Common myeloid progenitor, CD34-positive (primary cell): Measurements from ENCODE around the gene EVC.

ENCODE experiments used
- CTCF ChIA-PET: fragments of 350-600 bp; sonication (Branson Sonifier 250); formaldehyde crosslinking; loops from one replicate; lab custom pipeline; 2021; ENCODE audit warnings: antibody characterized with exemption; lab: Charles Lee
- POLR2A ChIA-PET: fragments of 350-600 bp; sonication (Branson Sonifier 250); formaldehyde crosslinking; loops from one replicate; lab custom pipeline; 2021; ENCODE audit warnings: antibody characterized with exemption; lab: Charles Lee
- DNase-seq, 3 donors: peaks; one replicate each; pipeline versions ENCODE4 v3.0.0 to v3.0.0-alpha.2; 2013
- H3K27ac ChIP-seq, 2 experiments: 1 replicate in 1 of 2; 2 replicates in 1 of 2; pipeline ENCODE4 v1.7.0; 2013; ENCODE audit warnings: inconsistent platforms in 2 of 2, low read length in 2 of 2, mild to moderate bottlenecking in 2 of 2, low read depth in 1 of 2, moderate library complexity in 1 of 2; ENCODE audit not compliant: severe bottlenecking in 2 of 2, insufficient read depth in 1 of 2, poor library complexity in 1 of 2
- H3K27me3 ChIP-seq, 5 experiments: replicated peaks in 2 of 5; 1 replicate in 3 of 5; 2 replicates in 2 of 5; pipeline versions ENCODE4 v1.6.1 to v1.7.0; 2013; ENCODE audit warnings: low read length in 4 of 5, mild to moderate bottlenecking in 2 of 5, moderate library complexity in 2 of 5, inconsistent platforms in 1 of 5; ENCODE audit not compliant: insufficient read depth in 5 of 5, control insufficient read depth in 4 of 5
- H3K36me3 ChIP-seq, 4 experiments: 1 replicate in 2 of 4; 2 replicates in 2 of 4; pipeline versions ENCODE4 v1.6.1 to v1.7.0; 2013; ENCODE audit warnings: low read length in 3 of 4, control low read depth in 1 of 4, mild to moderate bottlenecking in 1 of 4; ENCODE audit not compliant: control insufficient read depth in 4 of 4, insufficient read depth in 4 of 4
- H3K4me1 ChIP-seq, 4 experiments: 1 replicate in 3 of 4; 2 replicates in 1 of 4; pipeline versions ENCODE4 v1.6.1 to v1.7.1; 2013; ENCODE audit warnings: low read length in 3 of 4, mild to moderate bottlenecking in 3 of 4, control low read depth in 1 of 4, inconsistent platforms in 1 of 4, moderate library complexity in 1 of 4; ENCODE audit not compliant: control insufficient read depth in 4 of 4, insufficient read depth in 4 of 4; ENCODE audit errors: control extremely low read depth in 1 of 4
- H3K4me3 ChIP-seq, 7 experiments: 1 replicate in 4 of 7; 2 replicates in 3 of 7; pipeline versions ENCODE4 v1.5.1 to v1.7.0; 2013; ENCODE audit warnings: mild to moderate bottlenecking in 7 of 7, low read length in 6 of 7, moderate library complexity in 6 of 7, inconsistent platforms in 2 of 7, low read depth in 2 of 7, control low read depth in 1 of 7; ENCODE audit not compliant: insufficient read depth in 4 of 7, control insufficient read depth in 1 of 7; ENCODE audit errors: extremely low read depth in 1 of 7
- H3K9me3 ChIP-seq, 5 experiments: 1 replicate in 4 of 5; 2 replicates in 1 of 5; pipeline versions ENCODE4 v1.6.1 to v1.7.1; 2013; ENCODE audit warnings: low read length in 4 of 5, mild to moderate bottlenecking in 2 of 5, inconsistent platforms in 1 of 5, low read depth in 1 of 5, moderate library complexity in 1 of 5; ENCODE audit not compliant: control insufficient read depth in 4 of 5, insufficient read depth in 2 of 5; ENCODE audit errors: control extremely low read depth in 1 of 5
- WGBS: methylation state at CpG from one replicate; pipeline ENCODE4 v1.1.5; 2013; ENCODE audit not compliant: insufficient coverage; 5-methylcytosine and 5-hydroxymethylcytosine counted together

The EVC gene

DNA sequence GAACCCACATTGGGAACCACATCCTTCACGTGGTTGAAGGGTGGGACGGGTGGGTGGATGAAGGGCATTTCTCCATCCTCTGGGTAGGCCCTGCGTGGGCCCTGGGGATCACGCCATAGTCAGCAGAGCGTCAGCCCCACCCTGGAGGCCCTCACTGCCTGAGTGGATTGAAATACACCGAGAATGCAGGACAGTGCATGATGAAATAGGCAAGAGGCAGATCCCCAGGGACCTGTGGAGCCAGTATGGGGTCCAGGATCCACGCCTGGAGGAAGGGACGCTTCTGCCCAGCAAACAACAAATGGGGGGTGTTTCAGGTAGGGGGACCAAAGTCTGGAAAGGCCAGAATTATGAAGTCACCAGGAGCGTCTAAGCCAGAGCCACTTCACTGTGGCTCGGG lies 19.4 kb downstream of the EVC start:
- Histone ChIP-seq H3K27ac (no peak overlapping the region), H3K36me3 (peaks cover 0 to 2% (median under 1%) of the 10 kb centered on the region in 4 experiments), H3K27me3 (no peaks in the 10 kb centered on the region), H3K9me3 (peaks cover 0 to 6% (median 0%) of the 10 kb centered on the region in 5 experiments), H3K4me3 (no peak overlapping the region), H3K4me1 (peaks cover 0 to 6% (median 2%) of the 10 kb centered on the region in 4 experiments)
- ChIA-PET CTCF (no interaction called here), POLR2A (no interaction called here)
- 93% methylated on average over 9 of the region's 10 CpGs for WGBS
- no peak for DNase-seq

DNA sequence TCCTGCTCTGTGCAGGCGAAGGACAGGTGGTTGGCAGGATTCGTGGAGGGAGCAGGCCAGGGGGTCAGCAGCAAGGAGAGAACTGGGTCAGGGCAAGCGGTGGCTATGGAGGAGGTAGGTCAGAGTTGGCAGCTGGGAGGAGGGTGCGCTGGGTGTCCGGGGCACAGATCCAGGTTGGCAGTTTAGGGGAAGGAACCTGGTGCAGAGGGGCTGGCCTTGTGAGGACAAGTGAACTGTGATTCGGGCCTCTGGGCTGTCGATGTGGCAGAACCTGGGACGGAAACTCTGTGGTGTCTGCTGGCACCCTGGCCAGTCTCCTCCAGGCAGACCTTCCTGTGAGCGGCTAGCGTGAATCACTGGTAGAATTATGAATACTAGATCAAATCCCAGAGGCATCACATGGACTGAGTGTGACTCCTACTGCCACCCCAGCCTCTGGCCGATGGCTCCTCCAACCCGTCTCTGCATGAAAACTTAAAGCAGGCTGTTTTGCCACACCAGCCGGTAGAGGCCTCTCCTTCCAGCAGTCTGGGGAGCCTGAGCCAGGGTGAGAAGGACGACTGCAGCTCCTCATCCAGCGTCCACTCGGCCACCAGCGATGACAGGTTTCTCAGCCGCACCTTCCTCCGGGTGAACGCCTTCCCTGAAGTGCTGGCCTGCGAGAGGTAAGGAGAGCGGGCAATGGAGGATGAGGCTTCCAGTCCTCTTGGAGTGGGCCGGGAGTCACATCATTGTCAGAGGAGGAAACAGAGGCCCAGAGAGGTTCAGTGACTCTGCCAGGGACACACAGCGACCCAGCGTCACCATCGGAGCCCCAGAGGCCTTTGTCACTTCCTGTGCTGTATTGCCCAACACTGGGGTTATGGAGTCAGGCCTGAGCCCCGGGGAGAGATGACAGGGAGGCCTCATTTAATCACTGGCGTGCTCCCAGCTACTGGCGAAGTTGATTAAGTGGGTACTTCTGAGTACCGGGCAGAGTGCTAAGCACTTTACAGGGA lies 20.3 kb downstream of the EVC start:
- DNase-seq = no peak
- Histone ChIP-seq H3K27ac (no peak overlapping the region), H3K27me3 (no peaks in the 10 kb centered on the region), H3K36me3 (peaks cover 0 to 2% (median under 1%) of the 10 kb centered on the region in 4 experiments), H3K4me3 (no peak overlapping the region), H3K9me3 (peaks cover 0 to under 1% (median 0%) of the 10 kb centered on the region in 5 experiments), H3K4me1 (peaks cover 0 to 6% (median 2%) of the 10 kb centered on the region in 4 experiments)
- WGBS = 94% methylated on average over 28 of the region's 30 CpGs
- POLR2A ChIA-PET = no interaction called here
- CTCF ChIA-PET = no interaction called here

DNA sequence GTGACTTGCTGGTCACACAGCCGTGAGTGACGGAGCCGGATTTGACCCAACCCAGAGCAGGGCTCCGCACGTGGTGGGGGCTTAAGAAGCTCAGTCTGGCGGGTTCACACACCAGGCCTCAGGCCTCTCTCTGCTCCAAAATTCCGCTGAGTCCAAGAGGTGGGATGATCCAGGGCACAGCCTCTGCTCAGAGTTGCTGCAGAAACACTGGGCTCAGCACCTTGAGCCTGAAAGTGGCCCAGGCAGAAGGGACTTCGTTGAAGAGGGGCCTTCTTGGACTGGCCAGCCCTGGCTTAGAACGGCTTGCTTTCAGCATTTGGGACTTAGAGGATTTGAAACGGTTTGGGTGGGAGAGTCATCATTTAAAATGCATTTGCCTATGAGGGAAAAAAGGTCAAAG lies 21.2 kb downstream of the EVC start:
- WGBS = 92% methylated on average over 10 of the region's 10 CpGs
- Histone ChIP-seq H3K27me3 (no peaks in the 10 kb centered on the region), H3K27ac (no peak overlapping the region), H3K4me3 (no peak overlapping the region), H3K36me3 (peaks cover 0 to 2% (median under 1%) of the 10 kb centered on the region in 4 experiments), H3K9me3 (no peaks in the 10 kb centered on the region), H3K4me1 (peaks cover 0 to 6% (median 2%) of the 10 kb centered on the region in 4 experiments)
- POLR2A ChIA-PET = no interaction called here
- CTCF ChIA-PET = no interaction called here
- no peak for DNase-seq

DNA sequence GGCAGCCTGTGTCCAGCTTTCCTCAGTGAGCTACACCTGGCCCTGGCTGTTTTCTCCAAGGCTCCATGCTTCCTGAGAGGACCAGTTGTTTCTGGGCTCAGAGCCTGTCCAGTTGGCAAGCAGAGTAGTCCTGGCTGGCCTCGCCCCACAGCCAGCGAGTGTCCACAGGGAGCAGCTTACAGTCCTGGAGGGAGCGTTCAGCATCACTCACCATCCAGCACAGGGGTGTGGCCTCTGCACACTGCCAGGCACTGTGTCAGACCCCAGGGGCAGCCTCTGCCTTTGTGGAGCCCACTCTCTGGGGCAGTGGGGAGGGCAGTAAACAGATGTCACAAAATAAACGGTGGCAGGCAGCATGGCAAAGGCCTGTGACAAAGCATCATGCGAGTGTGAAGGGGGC lies 23.9 kb downstream of the EVC start:
- peaks cover 0 to 2% (median under 1%) of the 10 kb centered on the region in 4 experiments for H3K36me3 ChIP-seq
- 95% methylated on average over 5 of the region's 5 CpGs for WGBS
- H3K4me3 ChIP-seq = no peak overlapping the region
- H3K27me3 ChIP-seq = no peaks in the 10 kb centered on the region
- CTCF ChIA-PET = no interaction called here
- DNase-seq = no peak
- H3K27ac ChIP-seq = no peak overlapping the region
- H3K4me1 ChIP-seq = no peaks in the 10 kb centered on the region
- H3K9me3 ChIP-seq = no peaks in the 10 kb centered on the region
- POLR2A ChIA-PET = no interaction called here

DNA sequence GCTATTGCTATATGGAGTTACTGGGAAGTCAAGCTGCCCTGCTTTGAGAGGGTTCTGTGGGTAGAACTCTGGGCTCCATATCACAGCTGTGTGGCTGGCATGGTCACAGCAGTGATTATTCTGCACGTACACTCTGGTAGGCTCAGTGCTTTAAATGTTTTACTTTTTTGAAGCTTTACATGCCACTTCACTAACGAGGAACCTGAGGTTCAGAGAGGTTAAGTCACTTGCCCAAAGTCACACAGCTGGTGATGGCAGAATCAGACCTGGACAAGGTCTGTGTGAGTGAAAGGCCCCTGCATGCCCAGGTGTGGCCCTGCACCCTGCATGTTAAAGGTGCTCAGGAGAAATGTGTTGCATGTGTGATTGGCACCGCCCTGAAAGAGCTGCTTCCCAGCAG lies 24.5 kb downstream of the EVC start:
- no peak for DNase-seq
- Histone ChIP-seq H3K4me3 (no peak overlapping the region), H3K9me3 (no peaks in the 10 kb centered on the region), H3K27me3 (no peaks in the 10 kb centered on the region), H3K36me3 (peaks cover 0 to 2% (median under 1%) of the 10 kb centered on the region in 4 experiments), H3K4me1 (no peaks in the 10 kb centered on the region), H3K27ac (no peak overlapping the region)
- ChIA-PET CTCF (no interaction called here), POLR2A (no interaction called here)
- 90% methylated on average over 3 of the region's 3 CpGs for WGBS

DNA sequence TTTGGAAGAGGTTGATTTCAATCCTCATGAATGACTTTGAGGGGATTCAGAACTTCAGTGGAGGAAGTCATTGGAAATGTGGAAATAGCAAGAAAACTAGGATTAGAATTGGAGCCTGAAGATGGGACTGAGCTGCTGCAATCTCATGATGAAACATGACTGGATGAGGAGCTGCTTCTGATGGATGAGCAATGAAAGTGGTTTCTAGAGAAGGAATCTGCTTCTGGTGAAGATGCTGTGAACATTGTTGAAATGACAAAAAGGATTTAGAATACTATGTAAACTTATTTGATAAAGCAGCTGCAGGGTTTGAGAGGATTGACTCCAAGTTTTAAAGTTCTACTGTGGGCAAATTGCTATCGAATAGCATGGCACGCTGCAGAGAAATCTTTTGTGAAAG lies 27.1 kb downstream of the EVC start:
- peaks cover 0 to 4% (median 2%) of the 10 kb centered on the region in 4 experiments for H3K36me3 ChIP-seq
- ChIA-PET CTCF (interaction anchor here (0.7 kb wide), 1 partner anchor 31 kb away, joined by 3 read pairs; no protein-coding TSS in a partner anchor), POLR2A (no interaction called here)

DNA sequence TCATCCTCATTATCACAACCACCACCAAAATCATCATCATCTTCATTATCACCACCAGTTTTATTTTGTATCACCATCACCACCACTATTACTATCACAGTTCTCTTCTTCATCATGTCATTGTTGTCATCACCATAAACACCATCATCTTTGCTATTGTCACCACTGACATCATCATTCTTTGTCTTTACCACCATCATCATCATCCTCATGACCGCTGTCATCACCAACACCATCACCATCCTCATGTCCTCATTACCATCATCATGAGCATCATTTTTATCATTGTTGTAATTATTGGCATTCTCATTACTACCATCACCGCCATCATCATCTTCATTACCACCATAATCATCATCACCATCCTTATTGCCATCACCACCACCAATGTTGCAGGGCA lies 31.4 kb downstream of the EVC start:
- no peaks in the 10 kb centered on the region for H3K9me3 ChIP-seq
- WGBS = 100% methylated on average over 1 of the region's 2 CpGs
- no peak overlapping the region for H3K27ac ChIP-seq
- ChIA-PET POLR2A (no interaction called here), CTCF (no interaction called here)
- no peaks in the 10 kb centered on the region for H3K4me1 ChIP-seq
- peaks cover 0 to 14% (median 2%) of the 10 kb centered on the region in 4 experiments for H3K36me3 ChIP-seq
- no peak overlapping the region for H3K4me3 ChIP-seq
- H3K27me3 ChIP-seq = no peaks in the 10 kb centered on the region
- DNase-seq = no peak

More for the DNA sequence above, 27.1 kb downstream of the EVC start:
- no peak overlapping the region for H3K27ac ChIP-seq
- H3K4me1 ChIP-seq = no peaks in the 10 kb centered on the region
- no peaks in the 10 kb centered on the region for H3K9me3 ChIP-seq
- WGBS = 100% methylated on average over 2 of the region's 2 CpGs
- H3K4me3 ChIP-seq = no peak overlapping the region
- no peak for DNase-seq
- no peaks in the 10 kb centered on the region for H3K27me3 ChIP-seq
